ENCODE results near the gene SPAG9.
A peak's percentile ranks its signal among the peaks of the same experiment; 100 is the strongest.

The SPAG9 gene

GRCh38 chr17:50920891-50921586 lies 199.6 kb downstream of the SPAG9 start:
- FAIRE-seq (no peak), DNase-seq (ENCODE audit: insufficient read length, low spot score) (no peak)

DNA sequence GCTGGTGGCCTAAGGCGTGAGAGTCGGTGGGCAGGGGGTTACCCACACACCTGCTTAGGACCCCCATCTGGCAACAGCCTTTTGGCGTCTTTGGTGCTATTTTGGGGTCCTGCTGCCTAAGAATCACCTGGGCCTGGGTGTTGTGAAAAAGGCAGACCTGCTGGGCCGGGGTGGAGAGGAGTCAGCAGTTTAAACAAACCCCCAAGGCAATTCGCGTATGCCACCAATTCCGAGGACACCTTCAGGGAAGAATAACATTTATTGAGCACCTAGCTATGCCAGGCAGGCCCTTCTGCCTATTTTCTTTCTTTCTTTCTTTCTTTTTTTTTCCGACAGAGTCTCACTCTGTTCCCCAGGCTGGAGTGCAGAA lies 200.6 kb downstream of the SPAG9 start:
- no peak for DNase-seq (ENCODE audit: insufficient read length, low spot score)
- FAIRE-seq = no peak

- DNase-seq (ENCODE audit: insufficient read length, low spot score) (no peak), FAIRE-seq (no peak)
These were observed 201.2 kb downstream of the SPAG9 start for GRCh38 chr17:50919321-50920040.

DNA sequence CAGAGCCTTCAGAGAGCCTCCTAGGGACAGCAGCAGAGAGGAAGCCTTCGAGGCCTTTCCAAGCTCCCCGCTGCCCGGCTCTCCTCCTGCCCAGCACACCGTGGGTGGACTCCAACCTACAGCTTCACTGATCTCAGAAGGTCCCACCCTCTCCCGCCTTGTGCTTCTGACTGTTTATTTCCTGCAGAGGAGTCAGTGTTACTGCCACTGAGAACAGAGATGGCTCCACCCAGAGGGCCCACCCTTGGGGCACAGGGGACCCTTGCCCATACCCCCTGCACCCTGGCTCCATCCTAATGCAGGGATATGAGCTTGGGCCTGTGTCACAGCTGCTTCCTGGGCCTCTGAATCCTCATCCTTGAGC lies 201.8 kb downstream of the SPAG9 start:
- FAIRE-seq (no peak), DNase-seq (ENCODE audit: insufficient read length, low spot score) (no peak)

DNA sequence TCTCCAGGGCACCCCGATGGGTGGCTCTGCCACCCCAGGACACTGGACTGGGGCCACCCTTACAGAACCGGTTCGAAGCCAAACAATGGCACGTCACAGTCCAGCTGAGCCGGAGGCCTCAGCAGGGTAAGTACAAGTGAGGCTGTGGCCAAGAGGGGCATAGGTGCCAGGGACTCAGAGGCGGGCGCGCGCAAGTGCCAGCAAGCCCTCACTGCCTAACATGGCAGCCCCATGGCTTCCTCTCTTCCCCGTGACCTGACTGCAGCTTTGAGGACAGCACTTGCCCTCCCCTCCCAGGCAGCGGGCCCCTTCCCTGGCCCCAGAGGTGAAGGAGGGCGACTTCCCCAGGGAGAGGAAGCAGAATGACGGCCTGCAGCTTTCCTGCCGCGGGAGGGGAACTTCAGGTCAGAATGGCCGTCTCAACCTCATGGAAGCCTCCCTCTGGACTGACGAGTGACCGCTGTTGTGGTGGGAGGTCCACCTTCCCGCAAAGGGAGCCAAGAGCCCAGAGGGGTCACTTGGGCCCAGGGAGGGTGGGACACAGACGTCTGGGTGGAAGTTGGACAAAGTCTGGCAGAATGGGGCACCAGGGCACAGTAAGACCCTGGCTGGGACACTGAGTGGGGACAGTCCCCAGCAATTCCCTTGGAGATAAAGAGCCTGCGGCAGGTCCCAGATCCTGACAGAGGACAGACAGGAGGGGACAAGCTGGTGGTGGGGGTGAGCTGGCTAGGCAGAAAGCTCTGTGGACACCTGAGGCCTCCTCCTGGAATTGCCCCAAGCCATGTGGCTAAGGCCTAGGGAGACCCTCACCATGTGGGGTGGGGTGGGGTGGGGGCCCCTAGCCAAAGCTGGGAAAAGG lies 202.4 kb downstream of the SPAG9 start:
- FAIRE-seq = no peak
- DNase-seq (ENCODE audit: insufficient read length, low spot score) = no peak

DNA sequence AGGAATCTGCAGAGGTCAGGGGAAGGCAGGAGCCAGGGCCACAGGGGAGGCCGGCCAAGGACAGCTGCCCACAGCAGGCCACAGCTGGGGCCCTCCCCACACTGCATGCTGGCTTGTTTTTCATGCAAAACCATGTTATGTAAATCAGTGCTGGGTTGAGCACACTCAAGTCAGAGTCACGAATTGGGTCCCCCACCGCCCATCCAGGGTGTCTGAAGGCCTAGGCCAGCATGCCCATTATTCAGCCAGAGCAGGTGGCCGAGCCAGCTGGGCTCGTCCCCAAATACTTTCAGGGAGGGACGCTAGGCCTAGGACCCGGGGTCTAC lies 203.3 kb downstream of the SPAG9 start:
- DNase-seq (ENCODE audit: insufficient read length, low spot score) = no peak
- peak; percentile 26 for FAIRE-seq

DNA sequence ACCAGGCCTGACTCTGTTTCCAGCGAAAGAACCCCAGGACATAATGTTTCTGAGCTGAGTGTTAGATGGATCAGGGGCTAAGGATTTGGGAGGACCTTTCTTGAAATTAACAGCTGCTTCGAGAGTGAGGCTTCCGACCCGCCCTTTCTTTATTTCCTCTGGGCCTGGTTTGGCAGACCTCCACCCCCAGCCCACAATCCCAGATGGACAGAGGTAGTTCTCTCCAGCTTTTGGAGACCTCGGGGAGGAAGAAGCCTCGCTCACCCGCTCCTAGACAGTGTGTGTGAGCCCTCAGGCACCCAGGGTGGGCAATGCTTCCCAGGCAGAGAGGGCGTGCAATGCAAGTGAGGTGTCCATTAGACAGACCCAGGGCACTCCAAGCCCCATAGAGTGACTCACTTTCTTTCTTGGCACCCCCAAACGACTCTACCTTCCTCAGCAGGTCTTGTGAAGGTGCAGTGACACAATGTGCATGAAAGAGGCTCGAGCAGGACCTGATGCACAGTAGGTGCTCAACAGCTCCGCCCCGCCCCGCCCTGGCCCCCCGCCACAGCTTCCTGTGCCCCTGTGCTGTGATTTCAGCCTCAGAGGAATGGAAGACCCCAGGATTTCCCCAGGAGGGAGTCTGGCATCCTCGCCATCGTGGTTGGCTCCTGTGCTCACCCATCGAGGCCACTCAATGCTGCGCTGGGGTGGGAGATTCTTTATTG lies 203.8 kb downstream of the SPAG9 start:
- FAIRE-seq (no peak), DNase-seq (ENCODE audit: insufficient read length, low spot score) (no peak)

GRCh38 chr17:50916026-50916707 lies 204.5 kb downstream of the SPAG9 start:
- no peak for FAIRE-seq
- no peak for DNase-seq (ENCODE audit: insufficient read length, low spot score)

- FAIRE-seq (no peak), DNase-seq (ENCODE audit: insufficient read length, low spot score) (no peak)
These were observed 206.1 kb downstream of the SPAG9 start for GRCh38 chr17:50914505-50915063.

DNA sequence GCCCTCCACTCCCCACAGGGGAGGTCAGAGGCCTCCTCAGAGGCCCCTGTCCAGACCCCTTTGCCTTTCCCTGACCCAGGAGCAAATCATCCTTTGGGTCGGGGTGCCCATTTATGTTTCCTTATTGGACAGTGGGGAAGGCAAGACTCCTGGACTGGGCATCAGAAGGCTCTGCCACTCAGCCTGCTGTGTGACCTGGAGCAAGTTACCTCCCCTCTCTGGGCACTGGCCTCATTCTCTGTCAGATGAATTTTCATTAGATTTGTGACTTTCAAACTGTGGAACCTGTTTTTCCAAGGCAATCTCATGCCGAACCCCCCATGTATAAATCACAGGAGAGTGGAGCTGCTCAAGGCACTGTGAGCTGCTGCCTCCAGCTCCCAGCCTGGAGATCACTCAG lies 207.5 kb downstream of the SPAG9 start:
- FAIRE-seq (no peak), DNase-seq (ENCODE audit: insufficient read length, low spot score) (no peak)

Measured in HTR-8/SVneo (cell line).